ENCODE measurements around the gene EIF3D. TPM values are rescaled to one million over a fixed set of nuclear protein-coding genes. Genes with fewer than 3 reads are reported as not detected.

The EIF3D gene
- total RNA-seq, 2 donors from 2014 or later = 141 to 250 TPM

- Histone ChIP-seq H3K9me3 (no peaks in the 10 kb centered on the region), H3K27ac (peak overlapping the region; percentile 95 to 98), H3K4me1 (ENCODE audit: control insufficient read depth in 1 of 2, low read depth in 2 of 2) (peaks cover 37 to 73% of the 10 kb centered on the region in 2 donors), H3K36me3 (peaks cover 9% of the 10 kb centered on the region), H3K27me3 (replicated peaks; ENCODE audit: insufficient read depth) (no peaks in the 10 kb centered on the region), H3K4me3 (peak overlapping the region; percentile 40)
- TF ChIP-seq, protein P1, sequence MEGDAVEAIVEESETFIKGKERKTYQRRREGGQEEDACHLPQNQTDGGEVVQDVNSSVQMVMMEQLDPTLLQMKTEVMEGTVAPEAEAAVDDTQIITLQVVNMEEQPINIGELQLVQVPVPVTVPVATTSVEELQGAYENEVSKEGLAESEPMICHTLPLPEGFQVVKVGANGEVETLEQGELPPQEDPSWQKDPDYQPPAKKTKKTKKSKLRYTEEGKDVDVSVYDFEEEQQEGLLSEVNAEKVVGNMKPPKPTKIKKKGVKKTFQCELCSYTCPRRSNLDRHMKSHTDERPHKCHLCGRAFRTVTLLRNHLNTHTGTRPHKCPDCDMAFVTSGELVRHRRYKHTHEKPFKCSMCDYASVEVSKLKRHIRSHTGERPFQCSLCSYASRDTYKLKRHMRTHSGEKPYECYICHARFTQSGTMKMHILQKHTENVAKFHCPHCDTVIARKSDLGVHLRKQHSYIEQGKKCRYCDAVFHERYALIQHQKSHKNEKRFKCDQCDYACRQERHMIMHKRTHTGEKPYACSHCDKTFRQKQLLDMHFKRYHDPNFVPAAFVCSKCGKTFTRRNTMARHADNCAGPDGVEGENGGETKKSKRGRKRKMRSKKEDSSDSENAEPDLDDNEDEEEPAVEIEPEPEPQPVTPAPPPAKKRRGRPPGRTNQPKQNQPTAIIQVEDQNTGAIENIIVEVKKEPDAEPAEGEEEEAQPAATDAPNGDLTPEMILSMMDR (IDR thresholded peaks at IDR 0.05) = peak; percentile 96
- ATAC-seq (ENCODE audit: insufficient number of reproducible peaks, low FRiP score, low read depth) = peak; percentile 41
- no peak for DNase-seq (ENCODE audit: low spot score)
Observed at GRCh38 chr22:36470162-36470993, 58.6 kb downstream of the EIF3D start.

GRCh38 chr22:36469094-36469710 lies 59.8 kb downstream of the EIF3D start:
- ATAC-seq (ENCODE audit: insufficient number of reproducible peaks, low FRiP score, low read depth) (no peak), DNase-seq (ENCODE audit: low spot score) (no peak)
- H3K4me3 ChIP-seq = no peak overlapping the region
- TF ChIP-seq, protein P1 (IDR thresholded peaks at IDR 0.05) = no peak
- H3K27ac ChIP-seq = peak overlapping the region; percentile 95 to 98
- peaks cover 7% of the 10 kb centered on the region for H3K36me3 ChIP-seq
- peaks cover 49 to 85% of the 10 kb centered on the region in 2 donors for H3K4me1 ChIP-seq (ENCODE audit: control insufficient read depth in 1 of 2, low read depth in 2 of 2)
- no peaks in the 10 kb centered on the region for H3K9me3 ChIP-seq
- H3K27me3 ChIP-seq (replicated peaks; ENCODE audit: insufficient read depth) = no peaks in the 10 kb centered on the region

DNA sequence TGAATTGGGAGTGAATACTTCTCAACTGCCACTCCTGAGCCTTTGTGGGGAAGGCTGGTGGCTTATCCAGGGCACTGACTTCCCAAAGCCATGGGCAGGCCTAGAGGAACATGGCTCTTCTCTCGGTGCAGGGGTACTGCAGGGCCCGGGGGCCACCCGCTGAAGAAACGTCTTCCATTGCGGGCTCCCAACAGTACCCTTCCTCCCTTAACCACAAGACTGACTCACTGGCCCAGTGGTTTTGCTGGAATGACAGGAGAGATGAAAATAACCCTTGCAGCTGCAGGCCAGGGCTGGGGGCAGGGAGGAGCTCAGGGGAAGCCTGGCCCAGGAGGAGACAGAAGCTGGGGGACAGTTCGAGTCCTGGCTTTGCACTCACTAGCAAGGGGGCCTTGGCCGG lies 61.0 kb downstream of the EIF3D start:
- H3K4me1 ChIP-seq (ENCODE audit: control insufficient read depth in 1 of 2, low read depth in 2 of 2) = peaks cover 59 to 97% of the 10 kb centered on the region in 2 donors
- H3K36me3 ChIP-seq = no peaks in the 10 kb centered on the region
- H3K27me3 ChIP-seq (replicated peaks; ENCODE audit: insufficient read depth) = no peaks in the 10 kb centered on the region
- H3K9me3 ChIP-seq = no peaks in the 10 kb centered on the region
- no peak overlapping the region for H3K4me3 ChIP-seq
- DNase-seq (ENCODE audit: low spot score) (no peak), ATAC-seq (ENCODE audit: insufficient number of reproducible peaks, low FRiP score, low read depth) (no peak)
- TF ChIP-seq, protein P1 (IDR thresholded peaks at IDR 0.05) = no peak
- peak overlapping the region; percentile 95 to 98 for H3K27ac ChIP-seq

DNA sequence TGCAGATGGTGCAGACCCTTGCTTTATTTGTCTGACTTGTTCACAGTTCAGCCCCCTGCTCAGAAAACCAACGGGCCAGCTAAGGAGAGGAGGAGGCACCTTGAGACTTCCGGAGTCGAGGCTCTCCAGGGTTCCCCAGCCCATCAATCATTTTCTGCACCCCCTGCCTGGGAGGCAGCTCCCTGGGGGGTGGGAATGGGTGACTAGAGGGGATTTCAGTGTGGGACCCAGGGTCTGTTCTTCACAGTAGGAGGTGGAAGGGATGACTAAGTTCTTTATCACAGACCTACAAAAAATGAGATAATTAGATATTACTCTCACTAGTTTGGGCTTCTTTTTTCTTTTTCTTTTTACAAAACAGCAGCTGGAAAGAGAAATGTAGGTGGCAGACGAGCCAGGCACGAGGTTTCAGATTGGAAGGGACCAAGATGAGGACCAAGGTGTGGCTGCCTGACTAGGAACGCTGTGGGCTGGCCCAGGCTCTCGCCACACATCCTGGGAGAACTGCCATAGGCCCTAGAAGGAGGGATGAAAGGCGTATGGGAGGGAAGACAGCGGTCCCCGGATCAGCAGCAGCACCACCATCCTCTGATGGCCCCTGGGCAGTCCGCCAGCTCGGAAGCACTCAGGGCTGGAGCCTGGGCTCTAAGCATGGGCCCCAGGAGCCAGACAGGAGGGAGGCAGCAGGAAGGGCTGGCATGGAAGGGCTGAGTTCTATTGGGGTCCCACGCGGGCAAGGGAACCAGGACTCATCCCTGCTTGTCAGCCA lies 61.7 kb downstream of the EIF3D start:
- Histone ChIP-seq H3K4me1 (ENCODE audit: control insufficient read depth in 1 of 2, low read depth in 2 of 2) (peaks cover 62 to 96% of the 10 kb centered on the region in 2 donors), H3K4me3 (no peak overlapping the region), H3K9me3 (no peaks in the 10 kb centered on the region), H3K27me3 (replicated peaks; ENCODE audit: insufficient read depth) (no peaks in the 10 kb centered on the region), H3K27ac (peak overlapping the region; percentile 95 to 98), H3K36me3 (no peaks in the 10 kb centered on the region)
- DNase-seq (ENCODE audit: low spot score) (no peak), ATAC-seq (ENCODE audit: insufficient number of reproducible peaks, low FRiP score, low read depth) (no peak)
- TF ChIP-seq, protein P1 (IDR thresholded peaks at IDR 0.05) = no peak

DNA sequence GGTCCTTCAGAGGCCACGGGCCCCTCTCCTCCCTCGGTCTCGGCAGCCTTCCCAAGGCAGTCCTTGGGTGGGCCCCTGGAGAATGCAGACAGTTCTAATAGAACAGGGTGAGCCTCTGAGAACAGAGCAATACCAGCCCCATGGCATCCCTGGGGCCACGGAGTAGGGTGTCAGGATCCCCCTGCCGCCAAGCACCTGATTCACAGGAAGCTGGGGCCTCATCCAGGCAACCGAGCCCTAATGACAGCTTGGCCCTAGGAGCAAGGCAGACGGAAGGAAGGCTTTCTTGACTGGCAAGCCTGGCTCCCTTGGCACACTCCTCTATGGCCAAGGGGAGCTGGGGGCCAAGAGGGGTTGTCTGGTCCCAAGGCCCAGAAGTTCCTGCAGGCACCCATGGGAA lies 62.7 kb downstream of the EIF3D start:
- Histone ChIP-seq H3K27me3 (replicated peaks; ENCODE audit: insufficient read depth) (no peaks in the 10 kb centered on the region), H3K36me3 (no peaks in the 10 kb centered on the region), H3K4me1 (ENCODE audit: control insufficient read depth in 1 of 2, low read depth in 2 of 2) (peaks cover 67 to 97% of the 10 kb centered on the region in 2 donors), H3K9me3 (no peaks in the 10 kb centered on the region), H3K27ac (peak overlapping the region; percentile 95 to 98), H3K4me3 (no peak overlapping the region)
- no peak for ATAC-seq (ENCODE audit: insufficient number of reproducible peaks, low FRiP score, low read depth)
- DNase-seq (ENCODE audit: low spot score) = no peak
- TF ChIP-seq, protein P1 (IDR thresholded peaks at IDR 0.05) = no peak

All from thoracic aorta (tissue), 2 donors.